Brain microvascular endothelial cell (primary cell): Measurements from ENCODE around the gene MSRB1.

ENCODE experiments used
- DNase-seq: peaks from one replicate; pipeline ENCODE4 v3.0.0-alpha.2; 2020
- H3K27ac ChIP-seq: fragments of 250-450 bp; sonication (Bioruptor Pico); 2 replicates; pipeline ENCODE4 v1.5.1; 2020; ENCODE audit warnings: mild to moderate bottlenecking, moderate library complexity
- H3K27me3 ChIP-seq: fragments of 250-450 bp; sonication (Bioruptor Pico); replicated peaks from 2 replicates; pipeline ENCODE4 v1.5.1; 2020; ENCODE audit warnings: mild to moderate bottlenecking
- H3K36me3 ChIP-seq: fragments of 250-450 bp; sonication (Bioruptor Pico); replicated peaks from 2 replicates; pipeline ENCODE4 v1.5.1; 2020; ENCODE audit warnings: mild to moderate bottlenecking
- H3K4me3 ChIP-seq: 2 replicates; pipeline ENCODE4 v1.5.1; 2011; ENCODE audit warnings: low read depth, mild to moderate bottlenecking, control low read depth, low read length, moderate library complexity
- in situ Hi-C: cut with HindIII; loops from 2 replicates; pipeline ENCODE4 v1.10.0; 2017; ENCODE audit warnings: low sequenced_read_pairs, low pct_ligation_motif_present
- TF ChIP-seq, protein P1 (sequence below): IDR thresholded peaks from 2 replicates; pipeline ENCODE4 v1.5.1; 2011; ENCODE audit warnings: low read depth, mild to moderate bottlenecking, moderate library complexity, low read length, control low read depth, inconsistent platforms; ENCODE audit errors: missing control alignments

The MSRB1 gene, protein sequence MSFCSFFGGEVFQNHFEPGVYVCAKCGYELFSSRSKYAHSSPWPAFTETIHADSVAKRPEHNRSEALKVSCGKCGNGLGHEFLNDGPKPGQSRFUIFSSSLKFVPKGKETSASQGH

DNA sequence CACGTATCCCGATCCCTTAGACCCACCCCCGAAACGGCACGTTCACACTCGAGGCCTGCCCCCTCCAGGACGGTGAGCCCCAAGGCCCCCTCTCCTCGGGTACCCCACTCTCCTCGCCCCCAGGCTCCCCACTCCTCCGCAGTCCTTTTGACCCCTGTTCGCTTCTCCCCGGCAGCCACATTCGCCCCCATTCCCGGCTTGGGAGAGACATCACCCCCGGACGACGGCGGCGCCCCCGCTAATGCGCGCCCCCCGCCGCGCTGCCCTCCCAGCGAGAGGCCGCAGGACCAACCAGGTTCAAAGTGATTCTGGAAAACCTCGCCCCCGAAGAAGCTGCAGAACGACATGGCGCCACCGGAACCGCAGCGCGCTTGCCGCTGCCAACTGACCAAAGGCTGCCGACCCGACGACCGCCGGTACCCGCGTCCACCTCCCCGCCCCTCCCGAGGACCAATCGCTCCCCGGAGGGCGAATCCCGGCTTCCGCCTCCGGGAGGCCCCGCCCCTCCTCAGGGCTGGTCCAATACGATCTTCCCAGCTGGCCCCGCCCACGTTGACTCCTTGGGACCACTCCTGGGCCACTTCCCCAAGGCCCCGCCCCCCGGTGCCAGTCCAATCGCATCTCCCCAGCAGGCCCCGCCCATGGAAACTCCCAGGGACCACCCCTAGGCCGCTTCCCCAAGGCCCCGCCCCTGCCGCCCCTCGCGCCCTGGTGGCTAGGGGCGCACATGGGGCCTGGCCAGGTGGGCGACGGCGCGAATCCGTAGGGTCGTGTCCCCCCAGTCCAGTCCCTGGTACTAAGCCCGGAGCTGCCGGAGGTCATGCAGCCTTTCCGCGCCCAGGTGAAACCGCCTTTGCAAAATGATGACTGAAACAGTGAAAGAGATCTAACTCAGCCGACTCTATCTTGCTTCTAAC is at the start of gene MSRB1:
Gene MSRB1, minus strand, starts transcription at position 390 of the 917 bp plus-strand sequence. Its CDS starts 43 bp downstream, at position 347.
- H3K27ac ChIP-seq, result no peak within 1 kb of the TSS
- peak; percentile 98 for DNase-seq
- peak within 1 kb of the TSS; percentile 86 for H3K4me3 ChIP-seq
- peaks cover 9% of the 10 kb centered on the region for H3K36me3 ChIP-seq
- in situ Hi-C loops, result no loop called here
- TF ChIP-seq, protein P1, sequence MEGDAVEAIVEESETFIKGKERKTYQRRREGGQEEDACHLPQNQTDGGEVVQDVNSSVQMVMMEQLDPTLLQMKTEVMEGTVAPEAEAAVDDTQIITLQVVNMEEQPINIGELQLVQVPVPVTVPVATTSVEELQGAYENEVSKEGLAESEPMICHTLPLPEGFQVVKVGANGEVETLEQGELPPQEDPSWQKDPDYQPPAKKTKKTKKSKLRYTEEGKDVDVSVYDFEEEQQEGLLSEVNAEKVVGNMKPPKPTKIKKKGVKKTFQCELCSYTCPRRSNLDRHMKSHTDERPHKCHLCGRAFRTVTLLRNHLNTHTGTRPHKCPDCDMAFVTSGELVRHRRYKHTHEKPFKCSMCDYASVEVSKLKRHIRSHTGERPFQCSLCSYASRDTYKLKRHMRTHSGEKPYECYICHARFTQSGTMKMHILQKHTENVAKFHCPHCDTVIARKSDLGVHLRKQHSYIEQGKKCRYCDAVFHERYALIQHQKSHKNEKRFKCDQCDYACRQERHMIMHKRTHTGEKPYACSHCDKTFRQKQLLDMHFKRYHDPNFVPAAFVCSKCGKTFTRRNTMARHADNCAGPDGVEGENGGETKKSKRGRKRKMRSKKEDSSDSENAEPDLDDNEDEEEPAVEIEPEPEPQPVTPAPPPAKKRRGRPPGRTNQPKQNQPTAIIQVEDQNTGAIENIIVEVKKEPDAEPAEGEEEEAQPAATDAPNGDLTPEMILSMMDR, result no peak
- no peaks in the 10 kb centered on the region for H3K27me3 ChIP-seq

DNA sequence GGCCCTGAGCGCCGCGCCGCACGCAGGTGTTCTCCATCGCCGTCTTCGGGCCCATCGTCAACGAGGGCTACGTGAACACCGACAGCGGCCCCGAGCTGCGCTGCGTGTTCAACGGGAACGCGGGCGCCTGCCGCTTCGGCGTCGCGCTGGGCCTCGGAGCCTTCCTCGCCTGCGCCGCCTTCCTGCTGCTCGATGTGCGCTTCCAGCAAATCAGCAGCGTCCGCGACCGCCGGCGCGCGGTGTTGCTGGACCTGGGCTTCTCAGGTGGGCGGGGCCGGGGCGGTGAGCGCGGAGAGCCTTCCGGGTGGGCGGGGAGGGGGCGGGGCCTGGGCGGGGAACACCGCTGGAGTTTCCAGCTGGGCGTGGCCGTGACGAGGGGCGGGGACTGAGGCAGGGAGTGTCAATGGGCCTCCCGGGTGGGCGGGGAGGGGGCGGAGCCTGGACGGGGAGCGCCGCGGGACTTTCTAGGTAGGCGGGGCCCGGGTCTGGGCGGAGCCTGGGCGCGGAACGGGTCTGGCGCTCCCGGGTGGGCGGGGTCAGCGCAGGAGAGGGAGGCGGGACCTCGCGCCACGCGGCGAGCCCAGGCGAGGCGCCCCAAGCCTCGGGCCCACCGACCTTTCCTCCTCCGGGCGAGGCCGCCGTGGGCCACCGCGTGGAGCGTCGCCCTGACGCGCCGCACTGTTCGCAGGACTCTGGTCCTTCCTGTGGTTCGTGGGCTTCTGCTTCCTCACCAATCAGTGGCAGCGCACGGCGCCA is 49.1 kb upstream of the MSRB1 start:
- peaks cover 21% of the 10 kb centered on the region for H3K27me3 ChIP-seq
- H3K36me3 ChIP-seq, result peaks cover 8% of the 10 kb centered on the region
- TF ChIP-seq, protein P1, result no peak
- H3K4me3 ChIP-seq, result peak overlapping the region; percentile 35
- no peak overlapping the region for H3K27ac ChIP-seq
- in situ Hi-C loops, result no loop called here
- peak; percentile 94 for DNase-seq

DNA sequence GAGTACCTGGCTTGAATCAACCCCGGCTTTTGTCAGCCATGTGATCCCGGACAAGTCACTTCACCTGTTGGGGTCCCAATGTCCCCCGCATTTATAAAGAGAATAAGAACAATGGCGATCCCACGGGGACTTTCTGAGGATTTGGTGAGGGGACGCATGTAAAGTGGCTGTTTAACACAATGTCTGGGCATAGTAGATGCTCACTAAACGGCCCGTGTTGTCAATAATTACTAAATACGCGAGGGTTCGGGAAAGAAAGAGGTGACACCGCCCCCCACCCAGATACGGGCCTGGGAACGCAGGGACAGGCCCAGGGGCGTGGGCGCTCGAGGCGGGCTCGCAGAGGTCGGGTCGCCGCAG is 48.6 kb upstream of the MSRB1 start:
- peaks cover 21% of the 10 kb centered on the region for H3K27me3 ChIP-seq
- no peak for DNase-seq
- TF ChIP-seq, protein P1, result no peak
- H3K27ac ChIP-seq, result no peak overlapping the region
- peaks cover 7% of the 10 kb centered on the region for H3K36me3 ChIP-seq
- in situ Hi-C loops, result no loop called here
- H3K4me3 ChIP-seq, result no peak overlapping the region

DNA sequence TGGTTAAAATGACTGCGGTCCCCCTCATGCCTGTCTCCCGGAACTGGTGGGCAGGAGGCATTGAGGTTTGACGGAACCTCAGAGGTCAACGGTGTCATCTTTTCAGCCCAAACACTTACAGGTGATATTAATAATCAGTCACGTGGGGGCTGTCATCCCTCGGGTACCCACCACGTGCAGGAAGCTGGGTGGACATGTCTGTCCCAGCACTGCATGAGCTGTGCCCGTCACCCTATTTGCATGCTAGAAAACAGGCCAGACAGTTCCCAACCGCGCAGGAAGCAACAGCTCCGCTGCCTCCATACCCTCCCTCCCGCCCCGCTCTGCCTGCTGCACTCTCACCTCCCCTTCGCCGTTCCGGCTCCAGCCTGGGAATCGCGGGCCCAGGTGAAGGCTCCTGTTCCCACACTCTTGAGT is 48.1 kb upstream of the MSRB1 start:
- no peak for DNase-seq
- H3K36me3 ChIP-seq, result peaks cover 8% of the 10 kb centered on the region
- no peak overlapping the region for H3K4me3 ChIP-seq
- H3K27me3 ChIP-seq, result peaks cover 21% of the 10 kb centered on the region
- in situ Hi-C loops, result no loop called here
- TF ChIP-seq, protein P1, result no peak
- H3K27ac ChIP-seq, result no peak overlapping the region

DNA sequence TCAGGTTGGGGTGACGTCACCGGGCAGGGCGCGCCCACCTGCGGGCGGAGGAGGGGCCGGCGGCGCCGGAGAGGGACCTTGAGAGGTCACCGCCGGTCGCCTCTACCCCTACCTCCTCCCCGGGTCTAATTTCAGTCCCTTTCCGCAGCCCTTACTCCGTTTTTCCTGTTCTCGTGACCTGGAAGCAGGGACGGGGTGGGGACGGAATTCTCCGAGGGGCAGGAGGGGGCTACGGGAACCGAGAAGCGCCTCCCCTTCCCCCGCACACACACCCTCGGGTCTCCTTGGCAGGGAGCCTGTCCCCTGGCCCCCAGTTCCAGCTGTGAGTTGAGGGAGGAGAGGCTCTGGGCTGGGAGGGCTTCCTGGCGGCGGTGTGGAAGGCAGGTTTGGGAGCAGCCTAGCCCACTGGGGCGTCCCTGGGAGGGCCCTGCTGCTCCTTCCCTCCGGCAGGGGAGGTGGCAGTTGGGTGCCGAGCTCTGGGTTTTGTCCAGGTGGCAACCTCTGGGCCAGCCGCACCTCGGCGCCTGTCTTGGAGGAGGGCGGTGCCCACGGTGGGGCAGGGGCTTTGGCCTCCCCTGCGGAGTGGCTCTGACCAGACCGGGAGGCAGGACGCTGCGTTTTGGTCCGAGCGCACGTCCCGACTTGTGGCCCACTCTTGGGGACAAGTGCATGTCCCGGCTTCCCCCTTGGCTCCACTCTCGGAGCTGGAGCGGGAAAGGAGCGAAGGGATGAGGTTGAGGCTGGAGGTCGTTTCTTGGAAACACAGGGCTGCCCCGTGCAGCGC is 47.5 kb upstream of the MSRB1 start:
- in situ Hi-C loops, result no loop called here
- peaks cover 14% of the 10 kb centered on the region for H3K36me3 ChIP-seq
- H3K27me3 ChIP-seq, result peaks cover 21% of the 10 kb centered on the region
- TF ChIP-seq, protein P1, result no peak
- no peak overlapping the region for H3K4me3 ChIP-seq
- no peak overlapping the region for H3K27ac ChIP-seq
- DNase-seq, result no peak
